WTC11 (cell line): ENCODE results near the gene SEMA7A.

Experiments used
- CTCF ChIP-seq: fragments of 200-600 bp; IDR thresholded peaks from 2 replicates; pipeline ENCODE4 v1.8.0; 2022; ENCODE audit warnings: antibody characterized with exemption
- SP1 ChIP-seq: sonication (generic); formaldehyde crosslinking; conservative IDR thresholded peaks from 2 replicates; pipeline ENCODE4 v1.8.1; 2022; ENCODE audit warnings: missing genetic modification reagents
- ZNF423 ChIP-seq: fragments of 250-450 bp; sonication (Bioruptor Pico); IDR thresholded peaks from 2 replicates; pipeline ENCODE4 v2.1.2; 2022; ENCODE audit warnings: mild to moderate bottlenecking, moderate library complexity
- TF ChIP-seq, protein P1 (sequence below): sonication (generic); formaldehyde crosslinking; IDR thresholded peaks from 2 replicates; pipeline ENCODE4 v1.8.1; 2022; ENCODE audit warnings: low read depth, mild to moderate bottlenecking, moderate library complexity, missing genetic modification reagents, borderline replicate concordance

GRCh38 chr15:74383695-74384565 lies 49.8 kb downstream of the SEMA7A start:
- no peak for TF ChIP-seq CTCF
- no peak for TF ChIP-seq ZNF423 (CRISPR knock-in tag)
- TF ChIP-seq SP1 (CRISPR knock-in tag), result no peak
- TF ChIP-seq, protein P1, sequence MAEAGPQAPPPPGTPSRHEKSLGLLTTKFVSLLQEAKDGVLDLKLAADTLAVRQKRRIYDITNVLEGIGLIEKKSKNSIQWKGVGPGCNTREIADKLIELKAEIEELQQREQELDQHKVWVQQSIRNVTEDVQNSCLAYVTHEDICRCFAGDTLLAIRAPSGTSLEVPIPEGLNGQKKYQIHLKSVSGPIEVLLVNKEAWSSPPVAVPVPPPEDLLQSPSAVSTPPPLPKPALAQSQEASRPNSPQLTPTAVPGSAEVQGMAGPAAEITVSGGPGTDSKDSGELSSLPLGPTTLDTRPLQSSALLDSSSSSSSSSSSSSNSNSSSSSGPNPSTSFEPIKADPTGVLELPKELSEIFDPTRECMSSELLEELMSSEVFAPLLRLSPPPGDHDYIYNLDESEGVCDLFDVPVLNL (CRISPR knock-in tag), result no peak
